Heart left ventricle (tissue), 13 donors: ENCODE measurements around the gene SHFL.

Source experiments
- POLR2A ChIP-seq, 2 donors: fragments of 450-650 bp; IDR thresholded peaks; one replicate each; pipeline ENCODE4 v1.6.1; 2017; ENCODE audit warnings: antibody characterized with exemption in 2 of 2, mild to moderate bottlenecking in 2 of 2, moderate library complexity in 2 of 2
- TF ChIP-seq, protein P1 (sequence below), 12 donors: fragments of 200-600 bp; sonication (generic) in 4 of 12; IDR thresholded peaks; one replicate each; pipeline versions ENCODE4 v1.5.0 to v1.8.0; 2018 to 2022; ENCODE audit warnings: antibody characterized with exemption in 12 of 12, mild to moderate bottlenecking in 5 of 12
- donor health status: ischemic (EF 13 %, LVEDD 7.1; RV severe dilation, severe dysfunction).
- donor health status: DM: no; HTN: yes; CAD: no.
- donor health status: DM: no; HTN: no; CAD: no.
- donor health status: ischemic (EF 25% LVEDD 6.9; RV normal size, moderate dysfunction).
- donor health status: ischemic (EF 25% LVEDD 5.7; RV mildly dilated, moderate dysfunction).
- donor health status: ischemic (EF 35%, LVEDD 5.7; RV mildly dilated, moderate dysfunction).
- donor health status: nonischemic (EF 11% LVEDD 7.7; RV severe dilation, severe dysfunction).
- donor health status: DM: yes; HTN: yes; CAD: no.
- donor health status: PGD.
- donor health status: ischemic (EF 29% LVEDD 5.4; RV normal size, mild dysfunction).
- donor health status: nonischemic (EF 23%, LVEDD 6.1; RV moderate dilation, normal function).

- TF ChIP-seq, protein P1, sequence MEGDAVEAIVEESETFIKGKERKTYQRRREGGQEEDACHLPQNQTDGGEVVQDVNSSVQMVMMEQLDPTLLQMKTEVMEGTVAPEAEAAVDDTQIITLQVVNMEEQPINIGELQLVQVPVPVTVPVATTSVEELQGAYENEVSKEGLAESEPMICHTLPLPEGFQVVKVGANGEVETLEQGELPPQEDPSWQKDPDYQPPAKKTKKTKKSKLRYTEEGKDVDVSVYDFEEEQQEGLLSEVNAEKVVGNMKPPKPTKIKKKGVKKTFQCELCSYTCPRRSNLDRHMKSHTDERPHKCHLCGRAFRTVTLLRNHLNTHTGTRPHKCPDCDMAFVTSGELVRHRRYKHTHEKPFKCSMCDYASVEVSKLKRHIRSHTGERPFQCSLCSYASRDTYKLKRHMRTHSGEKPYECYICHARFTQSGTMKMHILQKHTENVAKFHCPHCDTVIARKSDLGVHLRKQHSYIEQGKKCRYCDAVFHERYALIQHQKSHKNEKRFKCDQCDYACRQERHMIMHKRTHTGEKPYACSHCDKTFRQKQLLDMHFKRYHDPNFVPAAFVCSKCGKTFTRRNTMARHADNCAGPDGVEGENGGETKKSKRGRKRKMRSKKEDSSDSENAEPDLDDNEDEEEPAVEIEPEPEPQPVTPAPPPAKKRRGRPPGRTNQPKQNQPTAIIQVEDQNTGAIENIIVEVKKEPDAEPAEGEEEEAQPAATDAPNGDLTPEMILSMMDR (IDR thresholded peaks at IDR 0.05) = no peak
- no peak for TF ChIP-seq POLR2A (IDR thresholded peaks at IDR 0.05)
Observed at GRCh38 chr19:10134040-10134439, 47.9 kb downstream of the SHFL start.
